Duodenal mucosa (tissue), 2 donors: ENCODE results near the gene CNTNAP2.

ENCODE experiments used
- H3K27ac ChIP-seq: one replicate; pipeline ENCODE4 v1.7.0; 2013; ENCODE audit warnings: low read depth, low read length
- H3K27me3 ChIP-seq, 2 donors: one replicate each; pipeline ENCODE4 v1.7.0; 2013; ENCODE audit warnings: low read length in 2 of 2, control low read depth in 1 of 2; ENCODE audit not compliant: insufficient read depth in 2 of 2, control insufficient read depth in 1 of 2
- H3K36me3 ChIP-seq, 2 donors: one replicate each; pipeline ENCODE4 v1.7.0; 2013; ENCODE audit warnings: low read length in 2 of 2, control low read depth in 1 of 2; ENCODE audit not compliant: insufficient read depth in 2 of 2, control insufficient read depth in 1 of 2
- H3K4me1 ChIP-seq, 2 donors: one replicate each; pipeline ENCODE4 v1.7.0; 2013; ENCODE audit warnings: low read length in 2 of 2, control low read depth in 1 of 2; ENCODE audit not compliant: insufficient read depth in 2 of 2, control insufficient read depth in 1 of 2
- H3K4me3 ChIP-seq, 2 donors: one replicate each; pipeline ENCODE4 v1.7.0; 2013; ENCODE audit warnings: low read length in 2 of 2, low read depth in 1 of 2
- H3K9ac ChIP-seq, 2 donors: one replicate each; pipeline ENCODE4 v1.7.0; 2013; ENCODE audit warnings: low read length in 2 of 2, low read depth in 1 of 2
- H3K9me3 ChIP-seq, 2 donors: one replicate each; pipeline ENCODE4 v1.7.0; 2013; ENCODE audit warnings: low read length in 2 of 2, control low read depth in 1 of 2; ENCODE audit not compliant: control insufficient read depth in 1 of 2

The CNTNAP2 gene

DNA sequence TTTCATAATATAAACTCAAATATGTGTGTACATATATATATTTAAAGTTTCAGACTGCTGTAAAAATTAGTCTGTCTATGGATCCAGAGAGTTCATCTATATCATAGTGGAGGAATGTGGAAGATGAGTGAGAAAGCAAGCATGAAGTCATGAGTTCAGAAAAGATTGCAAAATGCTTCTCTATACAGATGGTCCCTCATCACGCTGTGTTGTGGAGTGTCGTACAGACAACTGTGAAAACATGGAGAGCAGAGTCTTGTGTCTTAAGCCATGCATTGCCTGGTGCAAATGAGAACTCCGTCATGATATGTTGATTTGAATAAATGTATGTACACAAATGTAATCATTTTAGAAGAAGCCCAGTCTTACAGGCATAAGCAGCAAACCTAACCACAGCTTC, 316.9 kb downstream of the CNTNAP2 start:
- Histone ChIP-seq H3K4me1 (no peaks in the 10 kb centered on the region), H3K36me3 (no peaks in the 10 kb centered on the region), H3K9me3 (peaks cover 10 to 11% of the 10 kb centered on the region in 2 donors), H3K9ac (no peak overlapping the region), H3K27ac (no peak overlapping the region), H3K27me3 (no peaks in the 10 kb centered on the region), H3K4me3 (no peak overlapping the region)

DNA sequence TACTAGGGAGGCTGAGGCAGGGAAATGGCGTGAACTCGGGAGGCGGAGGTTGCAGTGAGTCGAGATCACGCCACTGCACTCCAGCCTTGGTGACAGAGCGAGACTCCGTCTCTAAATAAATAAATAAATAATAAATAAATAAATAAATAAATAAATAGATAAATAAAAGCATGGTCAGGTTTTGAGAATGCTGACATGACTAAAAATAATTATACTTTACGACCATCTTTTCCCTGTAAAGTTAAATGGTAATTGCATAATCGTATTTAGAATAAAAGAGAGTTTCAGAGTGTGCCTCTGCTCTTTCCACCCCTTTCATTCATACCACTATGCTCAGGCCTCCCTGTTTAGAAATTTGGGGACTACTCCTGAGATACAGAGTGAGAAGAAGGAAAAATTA, 326.5 kb downstream of the CNTNAP2 start:
- H3K36me3 ChIP-seq: no peaks in the 10 kb centered on the region
- no peaks in the 10 kb centered on the region for H3K4me1 ChIP-seq
- no peak overlapping the region for H3K9ac ChIP-seq
- no peak overlapping the region for H3K27ac ChIP-seq
- peaks cover 0 to 2% of the 10 kb centered on the region in 2 donors for H3K9me3 ChIP-seq
- H3K4me3 ChIP-seq: no peak overlapping the region
- H3K27me3 ChIP-seq: no peaks in the 10 kb centered on the region

DNA sequence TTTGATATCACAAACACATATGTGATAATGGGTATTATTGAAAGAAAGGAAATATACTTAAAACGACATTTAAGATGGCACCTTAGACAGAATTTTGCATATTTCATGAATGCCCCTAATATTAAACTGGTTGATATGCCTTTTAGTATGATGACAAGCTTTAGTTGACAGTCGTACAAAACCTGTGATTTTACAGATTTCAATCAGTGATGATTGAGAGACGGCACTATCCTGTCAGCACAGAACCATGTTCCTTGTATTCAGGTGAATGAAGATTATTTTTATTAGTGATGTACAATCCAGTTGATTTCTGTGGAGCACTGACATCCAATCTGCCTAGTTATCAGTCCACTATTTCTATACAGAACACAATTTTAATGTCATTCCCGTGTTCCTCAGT, 333.0 kb downstream of the CNTNAP2 start:
- H3K4me1 ChIP-seq: no peaks in the 10 kb centered on the region
- H3K27ac ChIP-seq: no peak overlapping the region
- H3K9ac ChIP-seq: no peak overlapping the region
- no peaks in the 10 kb centered on the region for H3K36me3 ChIP-seq
- H3K4me3 ChIP-seq: no peak overlapping the region
- H3K9me3 ChIP-seq: peaks cover 0 to 4% of the 10 kb centered on the region in 2 donors
- no peaks in the 10 kb centered on the region for H3K27me3 ChIP-seq

DNA sequence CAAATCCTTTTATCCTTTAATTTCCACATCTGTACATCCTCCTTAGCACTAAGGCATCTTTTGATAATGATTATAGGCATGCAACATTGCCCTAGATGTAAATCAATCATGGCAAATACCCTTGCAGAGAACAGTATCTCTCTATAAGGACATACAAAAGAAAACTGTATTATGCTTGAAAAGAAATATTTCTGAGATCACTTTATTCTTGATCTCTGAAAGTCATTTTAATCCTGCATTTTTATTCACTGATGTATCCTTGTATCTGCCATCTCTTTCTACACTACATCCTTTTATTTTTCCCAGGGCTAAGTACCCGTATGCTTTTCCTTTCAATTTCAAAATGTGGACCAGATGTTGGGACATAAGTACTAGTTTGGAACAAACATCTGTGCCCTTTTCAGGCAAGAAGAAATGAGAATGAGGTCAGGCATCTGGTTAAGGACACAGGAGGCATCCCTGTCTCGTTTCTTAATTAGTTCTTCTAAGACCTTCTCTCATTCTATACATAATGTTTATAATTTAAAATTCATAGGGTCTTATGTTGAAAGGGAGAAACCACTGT, 338.6 kb downstream of the CNTNAP2 start:
- no peak overlapping the region for H3K27ac ChIP-seq
- H3K4me3 ChIP-seq: no peak overlapping the region
- H3K27me3 ChIP-seq: no peaks in the 10 kb centered on the region
- H3K4me1 ChIP-seq: no peaks in the 10 kb centered on the region
- no peak overlapping the region for H3K9ac ChIP-seq
- H3K36me3 ChIP-seq: no peaks in the 10 kb centered on the region
- H3K9me3 ChIP-seq: peaks cover 5 to 8% of the 10 kb centered on the region in 2 donors

DNA sequence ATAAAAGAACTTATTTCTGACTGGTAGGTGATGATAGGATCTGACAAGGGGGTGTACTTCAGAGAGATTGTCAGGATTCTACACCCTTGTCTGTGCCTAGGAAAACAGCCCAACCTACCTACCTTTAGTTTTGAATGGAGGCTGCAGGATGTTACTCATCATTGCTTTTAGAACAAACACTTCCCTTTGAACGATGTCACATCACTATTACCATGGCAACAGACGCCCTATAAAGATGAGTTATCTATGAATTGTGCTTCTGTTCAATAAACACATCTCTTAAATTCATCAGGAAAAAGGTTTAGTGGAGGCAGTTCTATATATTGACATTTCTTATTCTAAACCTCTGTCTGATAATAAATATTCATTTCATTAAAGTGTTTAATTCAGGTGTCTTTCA, 362.4 kb downstream of the CNTNAP2 start:
- H3K4me3 ChIP-seq: no peak overlapping the region
- H3K27me3 ChIP-seq: no peaks in the 10 kb centered on the region
- H3K36me3 ChIP-seq: no peaks in the 10 kb centered on the region
- H3K4me1 ChIP-seq: no peaks in the 10 kb centered on the region
- H3K9ac ChIP-seq: no peak overlapping the region
- H3K27ac ChIP-seq: no peak overlapping the region
- H3K9me3 ChIP-seq: peaks cover 0 to 4% of the 10 kb centered on the region in 2 donors

DNA sequence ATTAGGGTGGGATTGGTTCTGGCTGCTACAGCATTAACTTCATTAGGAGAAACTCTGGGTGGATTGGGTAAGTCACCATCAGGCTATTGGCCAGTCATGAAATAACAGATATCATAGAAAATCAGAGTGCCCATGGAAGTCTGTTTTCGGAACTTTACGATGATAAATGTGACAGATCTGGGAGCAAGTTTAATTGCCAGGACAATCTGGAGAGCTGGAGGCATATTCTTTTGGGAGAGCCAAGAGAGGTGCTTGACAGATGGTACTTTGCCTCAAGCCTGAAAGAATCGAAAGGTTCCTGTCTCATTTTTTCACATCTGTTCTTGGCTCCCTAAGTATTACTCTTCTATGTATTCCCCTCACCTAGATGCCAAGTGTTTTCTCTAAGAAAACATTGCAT, 369.9 kb downstream of the CNTNAP2 start:
- no peak overlapping the region for H3K9ac ChIP-seq
- no peak overlapping the region for H3K27ac ChIP-seq
- no peak overlapping the region for H3K4me3 ChIP-seq
- no peaks in the 10 kb centered on the region for H3K36me3 ChIP-seq
- no peaks in the 10 kb centered on the region for H3K27me3 ChIP-seq
- no peaks in the 10 kb centered on the region for H3K4me1 ChIP-seq
- peaks cover 6 to 10% of the 10 kb centered on the region in 2 donors for H3K9me3 ChIP-seq

DNA sequence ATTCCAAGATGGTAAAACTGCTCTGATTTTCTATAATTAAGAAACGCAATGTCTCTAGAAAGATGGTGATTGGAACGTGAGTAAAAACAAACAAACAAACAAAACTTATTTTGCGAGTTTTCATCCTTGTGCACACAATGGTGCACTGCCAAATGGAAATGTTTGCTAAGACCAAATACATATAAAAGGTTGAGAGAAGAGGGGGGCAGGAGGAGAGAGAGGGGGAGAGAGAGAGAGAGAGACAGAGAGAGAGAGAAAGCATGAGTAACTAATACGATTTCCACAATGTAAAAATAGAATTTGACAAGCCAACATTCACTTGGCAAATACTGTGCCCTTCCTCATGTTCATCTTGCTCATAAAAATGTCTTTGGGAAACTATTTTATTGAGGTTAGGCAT, 375.4 kb downstream of the CNTNAP2 start:
- H3K27ac ChIP-seq: no peak overlapping the region
- no peaks in the 10 kb centered on the region for H3K36me3 ChIP-seq
- H3K4me3 ChIP-seq: no peak overlapping the region
- H3K9me3 ChIP-seq: peaks cover 12 to 20% of the 10 kb centered on the region in 2 donors
- no peaks in the 10 kb centered on the region for H3K27me3 ChIP-seq
- H3K9ac ChIP-seq: no peak overlapping the region
- no peaks in the 10 kb centered on the region for H3K4me1 ChIP-seq

DNA sequence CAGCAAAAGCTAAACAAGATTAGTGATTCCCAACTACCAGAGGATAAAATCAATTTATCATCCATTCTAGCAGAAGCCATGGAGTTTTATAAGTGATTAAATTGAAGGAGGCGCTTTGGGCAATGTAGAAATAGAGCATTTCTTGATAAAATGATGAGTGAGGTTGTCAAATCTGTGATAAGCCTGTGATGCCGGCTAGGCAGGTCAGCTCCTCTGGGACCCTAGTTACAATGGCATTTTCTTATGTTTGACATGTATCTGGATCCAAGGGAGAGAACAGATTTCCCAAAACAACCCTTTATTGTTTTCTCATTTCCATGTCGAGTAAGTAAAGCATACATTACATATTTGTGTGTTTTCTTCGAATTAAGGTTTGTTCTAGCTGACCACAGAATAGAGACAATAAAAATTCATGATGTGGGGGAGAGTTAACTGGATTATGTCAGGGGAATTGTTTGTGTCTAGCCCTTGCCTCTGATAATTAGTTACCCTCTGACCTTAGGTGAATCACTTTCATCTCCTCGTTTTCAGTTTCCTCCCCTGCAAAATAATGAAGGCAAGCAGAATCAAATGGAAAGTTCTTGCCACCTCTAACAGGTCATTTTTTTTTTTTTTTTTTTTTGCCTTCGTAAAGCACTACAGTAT, 378.5 kb downstream of the CNTNAP2 start:
- peaks cover 6 to 15% of the 10 kb centered on the region in 2 donors for H3K9me3 ChIP-seq
- H3K27me3 ChIP-seq: no peaks in the 10 kb centered on the region
- no peak overlapping the region for H3K27ac ChIP-seq
- H3K4me3 ChIP-seq: no peak overlapping the region
- no peaks in the 10 kb centered on the region for H3K36me3 ChIP-seq
- no peaks in the 10 kb centered on the region for H3K4me1 ChIP-seq
- no peak overlapping the region for H3K9ac ChIP-seq

DNA sequence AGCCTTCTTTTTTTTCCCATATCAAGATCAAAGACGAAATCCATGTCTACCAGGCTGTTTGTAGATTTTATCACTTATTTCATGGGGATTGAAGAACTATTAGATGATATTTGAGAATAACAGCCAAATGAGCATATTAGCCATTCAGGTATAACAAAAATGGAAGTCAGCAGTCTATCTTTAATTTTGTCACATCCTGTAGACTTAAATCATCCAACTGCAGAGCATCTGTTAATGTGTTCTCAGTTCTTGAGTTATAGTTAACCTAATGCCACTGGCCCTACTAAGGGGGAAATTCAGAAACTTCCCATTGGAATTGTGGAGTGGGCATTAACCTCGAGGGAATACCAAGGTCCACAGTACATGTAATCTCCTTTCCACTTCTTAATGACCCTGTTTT, 380.1 kb downstream of the CNTNAP2 start:
- Histone ChIP-seq H3K27me3 (no peaks in the 10 kb centered on the region), H3K4me1 (no peaks in the 10 kb centered on the region), H3K9me3 (peaks cover 6 to 15% of the 10 kb centered on the region in 2 donors), H3K4me3 (no peak overlapping the region), H3K9ac (no peak overlapping the region), H3K36me3 (no peaks in the 10 kb centered on the region), H3K27ac (no peak overlapping the region)

DNA sequence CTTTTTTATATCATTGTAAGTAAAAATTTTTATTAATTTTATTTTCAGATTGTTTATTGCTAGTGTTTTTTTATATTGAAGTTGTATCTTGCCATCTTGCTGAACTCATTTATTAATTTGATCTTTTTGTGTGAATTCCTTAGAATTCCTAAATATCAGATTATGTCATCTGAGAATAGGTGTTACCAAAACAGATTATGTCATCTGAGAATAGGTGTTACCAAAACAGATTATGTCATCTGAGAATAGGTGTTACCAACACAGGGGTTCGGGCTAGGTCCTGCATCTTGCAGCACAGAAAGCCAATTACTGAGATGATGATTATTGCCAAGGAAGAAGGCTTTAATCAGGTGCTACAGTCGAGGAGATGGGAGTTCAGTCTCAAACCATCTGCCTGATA, 383.4 kb downstream of the CNTNAP2 start:
- no peak overlapping the region for H3K27ac ChIP-seq
- H3K9ac ChIP-seq: no peak overlapping the region
- peaks cover 19 to 27% of the 10 kb centered on the region in 2 donors for H3K9me3 ChIP-seq
- H3K36me3 ChIP-seq: no peaks in the 10 kb centered on the region
- no peak overlapping the region for H3K4me3 ChIP-seq
- no peaks in the 10 kb centered on the region for H3K4me1 ChIP-seq
- H3K27me3 ChIP-seq: no peaks in the 10 kb centered on the region
